LNCaP clone FGC (cell line): ENCODE results near the gene PRKAG2.
"Not testable (repeated sequence)": the region's sequence is repeated elsewhere in the genome, so short reads cannot be mapped to it uniquely, and the experiment has no call there.

ENCODE experiments used
- DNase-seq: peaks from one replicate; pipeline ENCODE4 v3.0.0-alpha.2; 2011; ENCODE audit warnings: low read depth
- H3K4me3 ChIP-seq: 2 replicates; pipeline ENCODE4 v1.5.1; 2011; ENCODE audit warnings: mild to moderate bottlenecking, low read depth, low read length, control low read depth
- CTCF ChIP-seq: IDR thresholded peaks from 2 replicates; pipeline ENCODE4 v1.5.1; 2012; ENCODE audit warnings: mild to moderate bottlenecking; ENCODE audit not compliant: control insufficient read depth, insufficient read depth; ENCODE audit errors: extremely low read depth

The PRKAG2 gene

GRCh38 chr7:151884312-151885201, 7.6 kb upstream of the PRKAG2 start:
- no peak for DNase-seq
- no peak overlapping the region for H3K4me3 ChIP-seq
- TF ChIP-seq CTCF: no peak

- no peak overlapping the region for H3K4me3 ChIP-seq
- no peak for TF ChIP-seq CTCF
These were observed 6.9 kb upstream of the PRKAG2 start for GRCh38 chr7:151883857-151884256.

GRCh38 chr7:151882734-151883133, 5.8 kb upstream of the PRKAG2 start:
- H3K4me3 ChIP-seq: no peak overlapping the region
- DNase-seq: no peak
- TF ChIP-seq CTCF: no peak

More at GRCh38 chr7:151883857-151884256, 6.9 kb upstream of the PRKAG2 start:
- DNase-seq: no peak

GRCh38 chr7:151880688-151881087, 3.8 kb upstream of the PRKAG2 start:
- no peak for TF ChIP-seq CTCF
- DNase-seq: no peak

GRCh38 chr7:151877911-151878835, 1.3 kb upstream of the PRKAG2 start:
- no peak for TF ChIP-seq CTCF
- H3K4me3 ChIP-seq: peak overlapping the region; percentile 55; the same call in 1 of the 2 replicates
- no peak for DNase-seq

More at GRCh38 chr7:151880688-151881087, 3.8 kb upstream of the PRKAG2 start:
- no peak overlapping the region for H3K4me3 ChIP-seq

- H3K4me3 ChIP-seq: peak overlapping the region; percentile 55
- no peak for DNase-seq
- TF ChIP-seq CTCF: no peak
These were observed 695 bp downstream of the PRKAG2 start for GRCh38 chr7:151875942-151876898.

- not testable (repeated sequence) for H3K4me3 ChIP-seq, DNase-seq
These were observed 2.4 kb downstream of the PRKAG2 start for GRCh38 chr7:151874479-151874878.
